Mucosa of descending colon (tissue), 3 donors: Measurements from ENCODE around the gene MXD4. TPM values are rescaled to one million over a fixed set of nuclear protein-coding genes. Genes with fewer than 3 reads are reported as not detected.

Experiments used
- ATAC-seq: fragments of 200-7000 bp; cut with Tn5 transposase; one replicate; pipeline ENCODE4 v1.9.1; 2020; ENCODE audit warnings: mild to moderate bottlenecking, moderate library complexity
- DNase-seq, 3 donors: peaks; one replicate each; pipeline ENCODE4 v3.0.0-alpha.2; 2020
- H3K36me3 ChIP-seq: fragments of 200-600 bp; one replicate; pipeline ENCODE4 v1.8.0; 2021; ENCODE audit warnings: low read depth, mild to moderate bottlenecking
- H3K4me1 ChIP-seq: fragments of 200-600 bp; one replicate; pipeline ENCODE4 v1.8.0; 2021; ENCODE audit warnings: low read depth, mild to moderate bottlenecking
- H3K4me3 ChIP-seq: fragments of 200-600 bp; one replicate; pipeline ENCODE4 v1.8.0; 2021; ENCODE audit warnings: mild to moderate bottlenecking
- H3K9me3 ChIP-seq: fragments of 200-600 bp; one replicate; pipeline ENCODE4 v1.8.0; 2021; ENCODE audit warnings: mild to moderate bottlenecking
- CTCF ChIP-seq: fragments of 200-600 bp; IDR thresholded peaks from one replicate; pipeline ENCODE4 v1.8.0; 2022; ENCODE audit warnings: antibody characterized with exemption, mild to moderate bottlenecking
- intact Hi-C, 2 donors: fragments of 100-400 bp; cut with DNase I in 1 of 2; cut with micrococcal nuclease in 1 of 2; formaldehyde crosslinking; loops; one replicate each; pipeline versions ENCODE4 v1.11.0 to v1.11.1; 2022; cut with DNase I, micrococcal nuclease
- total RNA-seq, 3 donors: library from RNA; stranded (reverse); fragmentation: NEBNext Ultra II Directional in 2 of 3; extraction: Animal tissue kit (Norgen Biotek cat#: 25700) in 2 of 3; gene quantifications; one replicate each; pipeline versions ENCODE4 v1.2.1 to v1.2.4, GENCODE V29; 2021 to 2023
- donor health status: DM: no; HTN: no; CAD: no; lungs with moderate emphysema.
- donor health status: DM: no; HTN: no; CAD: no.
- donor health status: DM: no; HTN: yes; CAD: no.

Gene MXD4
- total RNA-seq, 3 donors from 2014 or later = 46.6 to 59.6 (median 52.6) TPM

GRCh38 chr4:2261110-2261852 lies 628 bp downstream of the MXD4 start:
- DNase-seq (peak; percentile 68 to 77 (median 75)), ATAC-seq (peak; percentile 51)
- no peak for TF ChIP-seq CTCF
- Histone ChIP-seq H3K4me3 (peak overlapping the region; percentile 88), H3K9me3 (no peaks in the 10 kb centered on the region), H3K4me1 (peaks cover 25% of the 10 kb centered on the region), H3K36me3 (peaks cover 5% of the 10 kb centered on the region)
- intact Hi-C loops = no loop called here

GRCh38 chr4:2260344-2261109 lies 1.4 kb downstream of the MXD4 start:
- no peak for TF ChIP-seq CTCF
- intact Hi-C loops = no loop called here
- DNase-seq (peak in 2 of 3 donors; percentile 39 to 53), ATAC-seq (no peak)
- no peaks in the 10 kb centered on the region for H3K9me3 ChIP-seq
- H3K4me1 ChIP-seq = peaks cover 25% of the 10 kb centered on the region
- peaks cover 5% of the 10 kb centered on the region for H3K36me3 ChIP-seq
- peak overlapping the region; percentile 88 for H3K4me3 ChIP-seq

- peak in 2 of 3 donors; percentile 30 to 57 for DNase-seq
- peaks cover 5% of the 10 kb centered on the region for H3K36me3 ChIP-seq
- intact Hi-C loops = no loop called here
- H3K4me3 ChIP-seq = no peak overlapping the region
- ATAC-seq = no peak
- TF ChIP-seq CTCF = no peak
- H3K9me3 ChIP-seq = no peaks in the 10 kb centered on the region
- H3K4me1 ChIP-seq = peaks cover 25% of the 10 kb centered on the region
Observed at GRCh38 chr4:2259541-2260343, 2.2 kb downstream of the MXD4 start.

- Histone ChIP-seq H3K4me1 (peaks cover 25% of the 10 kb centered on the region), H3K36me3 (peaks cover 5% of the 10 kb centered on the region), H3K9me3 (no peaks in the 10 kb centered on the region), H3K4me3 (no peak overlapping the region)
- intact Hi-C loops = no loop called here
- peak in 2 of 3 donors; percentile 14 to 49 for DNase-seq
- ATAC-seq = no peak
- no peak for TF ChIP-seq CTCF
Observed at GRCh38 chr4:2259036-2259540, 2.8 kb downstream of the MXD4 start.
